ENCODE measurements around the gene ZNF263.
A peak's percentile ranks its signal among the peaks of the same experiment; 100 is the strongest.

The ZNF263 gene

GRCh38 chr16:3282730-3283542, at the start of gene ZNF263:
Gene ZNF263, plus strand, starts transcription at chr16:3283491. Its CDS starts 328 bp downstream, at chr16:3283819.
- peak; percentile 98 for DNase-seq

GRCh38 chr16:3234543-3234856, 48.8 kb upstream of the ZNF263 start:
- DNase-seq: no peak

GRCh38 chr16:3234857-3235561, 48.3 kb upstream of the ZNF263 start, which contains the start of gene ZNF200:
Gene ZNF200, minus strand, starts transcription at chr16:3235158. Its CDS starts 1,403 bp downstream, at chr16:3233755.
- peak; percentile 95 for DNase-seq

DNA sequence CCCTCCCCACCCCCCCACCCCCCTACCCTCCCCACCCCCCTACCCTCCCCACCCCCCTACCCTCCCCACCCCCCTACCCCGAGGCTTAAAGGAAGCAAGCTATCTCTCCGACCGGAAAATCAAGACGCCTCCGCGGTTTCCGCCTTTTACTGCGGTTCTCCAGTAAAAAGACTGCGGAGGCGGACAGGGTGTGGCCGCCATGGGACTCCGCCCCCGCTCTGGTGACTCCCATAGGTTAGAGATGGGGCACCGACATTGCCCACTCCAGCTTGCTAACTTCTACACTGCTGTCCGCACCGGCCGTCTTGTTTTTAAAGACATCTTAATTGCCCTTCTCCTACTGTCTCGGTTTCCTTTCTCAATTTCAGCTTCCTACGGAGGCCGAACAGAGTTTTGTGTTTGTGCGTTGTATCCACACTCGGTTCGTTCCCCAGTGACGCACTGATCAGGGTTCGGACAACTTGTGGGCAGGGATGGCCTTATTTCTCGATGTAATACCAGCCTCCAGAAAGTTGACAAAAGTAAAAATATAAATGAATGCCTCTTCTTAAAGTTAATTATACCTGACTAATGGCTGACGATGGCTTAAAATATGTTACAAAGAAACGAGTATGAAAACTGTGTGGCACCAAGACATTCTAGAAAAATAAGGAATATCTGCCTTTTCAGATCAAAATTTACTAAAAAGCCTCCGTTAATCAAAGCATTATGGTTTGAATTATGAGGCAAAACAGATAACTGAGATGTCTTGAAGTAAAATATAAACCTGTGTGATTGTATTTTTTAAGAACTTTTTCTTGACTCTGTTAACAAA, 47.2 kb upstream of the ZNF263 start:
- no peak for DNase-seq

GRCh38 chr16:3241761-3242160, 41.5 kb upstream of the ZNF263 start:
- no peak for DNase-seq

DNA sequence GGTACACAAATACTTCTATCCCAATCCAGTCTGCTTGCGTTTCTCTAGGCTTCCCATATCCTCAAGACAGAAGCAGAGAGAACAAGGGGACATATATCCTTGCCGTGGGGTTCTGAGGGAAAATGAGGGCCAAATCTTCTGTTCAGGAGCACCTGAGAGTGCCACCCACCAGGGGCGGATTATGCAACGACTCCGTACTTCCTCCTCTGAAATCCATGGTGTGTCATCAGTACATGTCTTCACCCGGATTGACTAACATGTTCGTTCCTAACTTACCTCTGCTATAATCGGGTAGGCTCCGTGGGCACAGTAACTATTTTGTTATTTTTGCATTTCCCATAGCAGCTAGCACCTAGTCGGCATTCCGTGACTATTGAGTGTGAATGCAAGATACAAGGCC, 40.6 kb upstream of the ZNF263 start:
- no peak for DNase-seq

DNA sequence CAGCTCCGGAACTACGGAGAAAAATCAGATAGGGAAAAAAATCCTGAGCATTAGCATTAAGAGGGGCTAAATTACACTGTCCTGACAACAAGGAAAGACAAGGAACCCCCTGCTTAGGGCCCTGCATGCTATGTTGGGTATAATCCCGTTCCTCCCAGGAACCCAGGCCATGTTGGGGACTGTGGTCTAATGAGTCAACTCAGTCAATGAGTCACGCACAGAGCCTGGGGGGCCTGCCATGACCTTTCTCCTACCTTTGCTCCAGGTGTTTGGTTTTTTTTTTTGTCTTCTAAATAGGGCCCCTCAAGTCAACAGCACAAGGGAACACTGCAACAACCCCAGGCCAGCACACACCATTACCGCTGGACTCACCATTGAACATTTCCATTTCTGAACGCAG, 39.4 kb upstream of the ZNF263 start:
- DNase-seq: no peak

DNA sequence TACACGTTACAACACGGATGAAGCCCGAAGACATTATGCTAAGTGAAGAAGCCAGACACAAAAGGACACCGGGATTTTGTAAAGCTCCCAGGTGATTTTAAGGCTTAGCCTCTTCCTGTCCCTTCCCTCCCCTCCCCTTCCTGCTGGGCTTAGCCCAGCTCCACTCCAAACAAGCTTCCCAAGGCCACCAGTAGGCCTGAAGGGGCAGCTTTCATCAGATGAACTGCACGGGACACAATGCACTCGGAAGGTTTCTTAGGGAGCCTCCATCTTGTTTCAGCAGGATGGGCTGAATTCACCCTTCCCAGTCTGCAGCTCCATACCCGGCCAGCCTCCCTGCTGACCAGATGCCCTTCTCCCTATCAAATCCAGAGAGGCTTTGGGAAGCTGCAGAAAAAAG, 37.3 kb upstream of the ZNF263 start:
- DNase-seq: no peak

DNA sequence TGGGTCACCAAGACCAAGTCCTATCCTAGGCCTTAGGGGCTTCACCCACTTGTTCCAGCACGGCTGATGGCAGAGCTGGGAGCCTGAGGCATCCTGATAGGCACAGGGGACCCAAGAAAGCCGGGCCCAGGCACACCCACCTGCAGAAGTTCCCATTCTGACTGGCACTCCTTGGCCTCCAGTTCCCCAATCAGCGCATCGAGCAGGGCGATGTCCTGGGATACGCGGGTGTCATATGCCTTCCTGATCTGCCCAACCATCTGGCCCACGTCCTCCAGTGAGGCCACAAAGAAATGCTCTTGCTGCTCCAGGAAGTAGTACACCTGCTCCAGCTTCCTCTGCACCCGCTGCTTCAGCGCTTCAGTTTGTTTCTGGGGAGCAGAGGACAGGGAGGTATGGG, 36.4 kb upstream of the ZNF263 start:
- no peak for DNase-seq

GRCh38 chr16:3248596-3248995, 34.7 kb upstream of the ZNF263 start:
- DNase-seq: no peak

DNA sequence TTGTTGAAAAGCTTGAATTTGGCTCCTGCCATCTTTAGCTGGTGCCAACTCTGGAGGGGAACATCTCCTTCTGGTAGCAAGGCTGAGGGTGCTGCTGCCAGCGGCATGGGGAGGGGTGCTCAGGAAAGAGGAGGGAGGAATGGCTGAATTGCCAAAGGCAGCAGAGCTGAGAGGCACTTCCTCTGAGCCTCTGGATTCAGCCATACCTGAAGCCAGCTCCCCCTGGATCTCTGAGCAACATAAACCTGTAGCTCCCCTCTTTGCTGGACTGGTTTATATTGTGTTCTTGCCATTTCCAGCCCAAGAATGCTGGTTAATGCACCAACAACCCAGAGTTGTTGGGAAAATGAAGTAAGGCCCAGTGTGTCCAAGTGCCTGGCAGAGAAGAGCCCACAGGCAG, 34.3 kb upstream of the ZNF263 start:
- DNase-seq: no peak

- DNase-seq: no peak
Measured at GRCh38 chr16:3249451-3249850, 33.8 kb upstream of the ZNF263 start.

DNA sequence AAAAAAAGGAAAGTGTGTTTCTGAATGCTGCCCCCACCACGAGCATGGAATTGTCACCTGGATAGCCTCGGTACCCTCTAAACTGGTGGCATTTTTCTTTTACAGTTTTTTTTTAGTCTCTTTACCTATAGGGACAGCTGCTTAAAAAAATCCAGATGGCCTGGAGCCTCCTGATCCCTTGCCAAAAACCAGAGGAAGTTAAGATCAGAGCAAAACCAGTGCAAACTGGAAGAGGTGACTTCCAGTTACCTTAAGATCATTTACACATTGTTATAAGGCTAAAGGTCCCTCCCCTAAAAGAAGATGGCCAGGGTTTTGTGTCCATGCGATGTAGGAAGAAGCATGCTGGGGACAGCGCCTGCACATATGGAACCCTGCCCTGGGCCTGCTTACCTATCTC, 30.3 kb upstream of the ZNF263 start:
- no peak for DNase-seq

DNA sequence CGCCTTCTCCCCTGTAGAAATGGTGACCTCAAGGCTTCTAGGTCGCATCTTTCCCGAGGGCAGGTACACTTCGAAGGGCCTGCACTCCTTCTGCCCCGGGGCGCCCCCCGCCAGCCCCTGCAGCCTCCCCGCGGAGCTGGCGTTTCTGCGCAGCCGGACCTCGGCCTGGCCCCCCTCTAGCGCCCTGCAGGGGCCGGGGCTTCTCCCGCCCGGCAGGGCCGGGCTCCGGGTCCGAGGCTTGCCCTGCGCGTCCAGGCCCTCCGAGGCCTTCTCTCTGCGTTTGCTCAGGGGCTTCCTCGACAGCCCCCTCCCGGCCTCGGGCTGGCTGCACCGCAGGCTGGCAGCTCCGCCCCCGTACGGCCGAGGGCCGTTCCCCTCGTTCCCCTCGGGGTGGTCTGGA, 29.0 kb upstream of the ZNF263 start:
- DNase-seq: no peak

DNA sequence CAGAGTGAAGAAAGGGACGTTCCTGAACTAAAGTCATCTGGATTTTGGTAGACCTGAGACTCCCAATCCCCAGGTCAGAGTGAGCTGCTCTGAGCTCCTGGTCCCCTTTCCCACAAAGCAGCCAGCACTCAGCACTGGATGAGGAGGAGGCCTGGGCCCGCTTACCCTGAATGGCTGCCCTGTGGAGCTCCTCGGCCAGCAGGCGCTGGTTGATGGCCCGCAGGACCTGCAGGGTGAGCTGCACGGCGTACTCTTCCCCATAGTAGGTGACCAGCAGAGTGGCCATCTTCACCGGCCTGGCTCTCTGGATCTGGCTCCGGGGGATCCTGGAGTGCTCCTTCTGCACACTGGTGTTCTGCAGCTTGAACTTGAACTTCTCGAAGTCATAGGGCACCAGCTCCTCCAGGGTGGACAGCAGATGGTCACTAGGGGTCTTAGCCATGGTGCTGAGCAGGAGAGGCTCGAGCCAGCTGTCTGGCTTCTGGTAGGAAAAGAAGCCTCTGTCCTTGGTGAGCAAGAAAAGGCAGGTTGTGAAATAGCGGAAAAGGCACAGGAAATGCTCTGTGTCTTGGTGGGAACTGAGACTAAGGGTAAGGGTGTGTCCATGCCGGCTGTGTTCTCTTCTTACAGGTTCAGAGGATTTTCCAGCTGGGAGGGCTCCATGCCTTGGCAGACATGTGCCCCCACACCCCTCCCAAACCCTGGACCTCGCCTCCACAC, 27.0 kb upstream of the ZNF263 start, which contains the start of gene MEFV:
Gene MEFV (minus strand): TSS at position 488 of the 720 bp plus-strand sequence. CDS start 46 bp downstream, at position 442.
- peak; percentile 5 for DNase-seq

DNA sequence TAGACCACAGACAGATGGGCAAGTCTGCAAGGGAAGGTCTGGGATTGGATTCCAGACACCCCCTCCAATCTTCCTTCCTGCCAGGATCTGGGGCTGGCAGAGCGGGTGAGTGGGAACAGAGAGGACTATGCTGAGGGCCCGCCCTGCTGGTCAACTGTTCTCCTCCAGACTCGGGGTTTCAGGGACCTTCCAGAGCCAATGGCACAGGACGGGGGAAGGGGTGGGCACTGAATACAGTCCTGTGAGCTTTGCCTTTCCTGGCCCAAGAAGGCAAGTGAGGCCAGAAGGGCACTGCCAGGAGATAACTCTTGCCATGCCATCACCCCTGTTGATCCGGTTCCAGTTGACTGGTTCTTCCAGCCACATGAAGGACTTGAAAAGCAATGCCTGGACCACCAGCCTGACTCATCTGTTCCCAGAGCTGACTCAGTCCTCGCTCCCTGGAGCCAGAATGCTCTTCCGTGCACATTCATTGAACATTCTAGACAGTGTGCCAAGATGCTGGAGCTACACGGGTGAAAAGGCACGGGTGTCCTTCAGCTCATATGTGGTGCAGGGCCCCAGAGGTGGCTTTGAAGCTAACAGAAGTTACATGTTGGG, 26.3 kb upstream of the ZNF263 start:
- peak; percentile 36 for DNase-seq

- no peak for DNase-seq
Measured at GRCh38 chr16:3259836-3260235, 23.5 kb upstream of the ZNF263 start.

DNA sequence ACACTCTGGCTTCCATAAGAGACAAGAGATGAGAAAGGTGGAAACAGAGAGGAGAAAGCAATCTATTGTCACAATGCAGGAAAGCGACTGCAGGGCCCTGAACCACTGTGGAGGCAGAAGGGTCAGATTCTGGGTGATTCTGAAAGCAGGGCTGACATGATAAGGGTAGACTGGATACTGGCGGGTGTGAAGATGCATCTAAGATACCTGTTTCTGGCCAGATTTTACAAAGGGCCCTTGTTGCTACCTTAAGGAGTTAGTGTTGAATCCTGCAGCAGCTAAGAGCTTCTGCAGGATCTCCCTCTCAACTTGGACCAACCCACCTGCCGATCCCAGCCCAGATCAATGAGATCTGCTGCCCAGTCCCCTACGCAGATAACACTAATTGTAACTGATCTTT, 20.8 kb upstream of the ZNF263 start:
- no peak for DNase-seq

DNA sequence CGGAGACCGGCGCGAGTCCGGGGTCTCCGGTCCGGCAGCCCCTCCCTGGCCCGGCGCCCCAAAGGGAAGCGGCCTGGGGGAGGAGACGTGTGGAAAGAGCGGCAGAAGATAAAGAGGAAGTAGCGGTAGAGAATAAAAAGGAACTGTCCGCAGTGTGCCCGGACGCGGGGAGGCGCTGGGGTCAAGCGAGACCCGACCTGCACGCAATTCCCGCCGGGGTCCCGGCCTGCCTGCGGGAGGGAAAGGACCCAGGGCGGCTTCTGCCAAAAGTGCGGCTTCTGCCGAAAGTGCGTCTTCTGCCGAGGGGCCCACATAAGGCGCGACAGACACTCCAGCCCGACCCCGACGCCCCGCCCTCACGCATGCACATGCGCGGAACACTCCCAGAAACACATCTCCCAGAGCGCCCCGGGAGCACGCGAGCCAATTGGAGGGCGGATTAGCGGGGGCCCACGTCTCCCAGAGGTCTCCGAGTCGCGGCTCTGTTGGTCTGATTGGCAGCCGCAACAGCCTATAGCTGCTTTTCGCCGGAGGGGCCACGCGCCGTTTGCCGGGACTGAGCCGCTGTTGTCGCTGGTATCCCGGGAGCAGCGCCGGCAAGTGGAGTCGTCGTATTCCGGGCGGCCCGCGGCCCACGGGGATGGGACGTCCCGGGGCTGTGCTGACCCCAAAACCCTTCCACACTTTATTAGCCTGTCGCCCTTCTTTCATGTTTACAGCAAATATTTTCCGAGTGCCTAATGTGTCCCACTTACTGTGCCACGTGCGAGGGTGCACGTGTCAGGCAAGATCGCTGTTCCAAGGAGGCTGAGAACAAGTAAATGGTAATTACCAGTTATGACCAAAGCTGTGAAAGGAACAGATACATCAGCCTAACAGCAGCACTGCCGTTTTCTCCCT, 18.9 kb upstream of the ZNF263 start:
- DNase-seq: peak; percentile 97

DNA sequence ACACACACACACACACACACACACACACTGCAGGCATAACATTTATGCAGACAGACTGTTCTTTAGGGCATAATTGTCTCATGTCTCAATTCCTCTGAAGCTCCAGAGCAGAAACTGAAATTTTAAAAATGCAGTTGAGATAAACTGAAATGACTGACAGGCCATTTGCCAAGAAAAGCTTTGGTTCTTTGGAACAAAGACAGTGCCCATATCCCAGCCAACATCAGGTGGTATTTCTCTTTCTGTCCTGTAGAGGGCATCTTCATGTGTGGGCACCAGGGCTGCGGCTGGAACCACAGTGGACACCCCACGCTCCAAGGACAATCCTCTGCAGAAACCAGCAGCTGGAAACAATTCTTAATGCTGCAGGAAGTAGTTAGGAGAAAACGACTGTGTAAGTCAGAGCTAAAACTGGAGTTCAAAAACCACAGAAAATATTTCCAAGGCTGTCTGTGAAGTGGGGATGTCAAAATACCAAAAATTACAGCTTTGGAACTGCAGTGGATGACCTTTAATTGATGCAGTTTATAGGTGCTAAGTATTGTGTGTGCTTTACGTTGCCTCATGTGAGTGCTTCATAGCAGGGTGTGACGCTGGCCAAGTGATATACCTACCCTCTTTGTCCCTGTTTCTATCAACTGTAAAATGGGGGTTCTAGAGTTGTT, 16.3 kb upstream of the ZNF263 start:
- peak; percentile 55 for DNase-seq

GRCh38 chr16:3268294-3268693, 15.0 kb upstream of the ZNF263 start:
- DNase-seq: no peak

Measured in HCEC 1CT (cell line).